GM15510 (cell line): ENCODE results near the gene HTN3.

Source experiments
- POLR2A ChIP-seq: IDR thresholded peaks from 3 replicates; pipeline ENCODE4 v1.6.1; 2011; ENCODE audit warnings: borderline replicate concordance; ENCODE audit not compliant: insufficient read length; ENCODE audit errors: extremely low read depth

Gene HTN3

GRCh38 chr4:70062000-70062399 is 33.7 kb downstream of the HTN3 start:
- no peak for TF ChIP-seq POLR2A

- TF ChIP-seq POLR2A = no peak
These were observed 51.9 kb downstream of the HTN3 start for GRCh38 chr4:70080205-70080604.
